ENCODE measurements around the gene CNKSR3.

CNKSR3 gene

DNA sequence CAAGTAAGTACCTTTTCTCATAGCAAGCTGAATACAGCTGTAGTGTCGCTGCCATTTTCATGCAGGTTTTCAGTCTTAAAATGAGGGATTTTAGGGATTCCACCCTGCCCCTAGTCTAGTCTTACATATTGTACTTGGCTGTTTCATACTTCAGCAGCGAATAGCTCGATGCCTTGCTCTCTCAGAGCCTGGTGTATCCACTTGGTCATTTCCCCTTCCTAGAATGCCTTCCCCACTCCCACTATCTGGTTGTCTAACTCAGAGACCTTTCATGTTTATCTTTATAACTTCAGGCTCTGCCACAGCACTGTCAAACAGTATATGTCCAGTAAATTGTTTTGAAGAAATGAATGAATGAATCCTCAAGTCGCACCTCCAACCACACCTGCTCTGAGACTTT is 132.8 kb downstream of the CNKSR3 start:
- no peak for DNase-seq

DNA sequence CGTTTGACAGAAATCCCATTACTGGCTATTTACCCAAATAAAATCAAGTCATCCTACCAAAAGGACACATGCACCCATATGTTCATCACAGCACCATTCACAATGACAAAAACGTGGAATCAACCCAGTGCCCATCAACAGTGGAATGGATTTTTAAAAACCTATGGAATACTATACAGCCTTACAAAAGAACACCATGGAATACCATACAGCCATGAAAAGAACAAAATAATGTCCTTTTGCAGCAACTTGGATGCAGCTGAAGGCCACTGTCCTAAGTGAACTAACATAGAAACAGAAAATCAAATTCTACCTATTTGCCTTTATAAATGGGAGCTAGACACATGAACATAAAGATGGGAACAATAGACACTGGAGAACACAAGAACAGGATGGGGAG is 136.5 kb downstream of the CNKSR3 start:
- no peak for DNase-seq

- no peak for DNase-seq
Measured at GRCh38 chr6:154371281-154371680, 139.2 kb downstream of the CNKSR3 start.

GRCh38 chr6:154370545-154370944 is 139.9 kb downstream of the CNKSR3 start:
- DNase-seq: no peak

GRCh38 chr6:154367839-154368695 is 142.4 kb downstream of the CNKSR3 start:
- DNase-seq: no peak

DNA sequence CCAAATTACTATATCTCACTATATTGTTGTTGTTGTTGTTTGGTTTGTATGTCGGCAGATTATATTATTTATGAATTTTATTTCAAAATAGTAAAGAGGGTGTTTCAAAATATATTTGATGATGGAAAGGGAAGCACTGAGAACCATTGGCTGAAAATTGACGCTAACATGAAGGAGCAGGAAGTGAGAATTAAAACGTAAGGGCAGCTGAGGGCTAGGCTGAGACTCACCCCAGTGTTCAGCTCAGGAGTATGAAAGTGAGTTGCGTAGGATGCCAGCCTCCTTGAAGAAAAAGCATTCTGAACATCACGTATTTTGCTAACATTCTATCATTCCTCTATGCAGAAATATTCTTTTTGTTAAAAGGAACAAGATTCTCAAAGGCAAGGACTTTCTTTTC is 143.1 kb downstream of the CNKSR3 start:
- no peak for DNase-seq

DNA sequence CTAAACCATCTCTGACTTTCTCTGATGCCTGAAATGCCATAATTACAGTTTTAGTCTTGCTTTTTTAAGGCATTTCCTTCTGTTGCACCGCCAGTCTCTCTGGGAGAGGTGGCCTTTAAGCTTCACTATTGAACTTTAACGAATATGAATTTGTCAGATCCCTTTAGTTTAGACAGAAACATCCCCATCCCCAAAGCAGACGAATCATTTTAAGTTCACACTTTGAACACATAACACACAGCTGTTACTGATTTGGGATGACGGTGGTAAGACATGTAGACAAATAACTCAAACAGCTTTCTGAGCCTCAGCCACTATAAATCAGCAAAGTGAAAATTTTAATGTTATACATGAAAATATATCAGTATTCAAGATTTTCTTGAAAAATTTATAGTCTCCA is 146.7 kb downstream of the CNKSR3 start:
- DNase-seq: no peak

DNA sequence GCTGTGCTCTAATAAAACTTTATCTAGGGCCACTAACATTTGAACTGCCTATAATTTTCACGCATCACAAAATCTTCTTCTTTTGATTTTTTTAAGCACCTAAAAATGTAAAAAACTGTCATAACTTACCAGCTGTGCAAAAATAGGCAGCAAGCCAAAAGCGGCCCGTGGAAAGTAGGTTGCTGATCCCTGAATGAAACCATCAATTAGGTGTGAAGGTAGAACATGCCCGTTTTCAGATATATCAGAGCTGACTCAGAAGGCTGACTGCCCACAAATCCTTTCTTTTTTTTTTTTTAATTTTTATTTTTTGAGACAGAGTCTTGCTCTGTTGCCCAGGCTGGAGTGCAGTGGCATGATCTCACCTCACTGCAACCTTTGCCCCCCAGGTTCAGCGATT is 149.0 kb downstream of the CNKSR3 start:
- no peak for DNase-seq

GRCh38 chr6:154360476-154360875 is 150.0 kb downstream of the CNKSR3 start:
- DNase-seq: no peak

- no peak for DNase-seq
Measured at GRCh38 chr6:154359679-154360078, 150.8 kb downstream of the CNKSR3 start.

DNA sequence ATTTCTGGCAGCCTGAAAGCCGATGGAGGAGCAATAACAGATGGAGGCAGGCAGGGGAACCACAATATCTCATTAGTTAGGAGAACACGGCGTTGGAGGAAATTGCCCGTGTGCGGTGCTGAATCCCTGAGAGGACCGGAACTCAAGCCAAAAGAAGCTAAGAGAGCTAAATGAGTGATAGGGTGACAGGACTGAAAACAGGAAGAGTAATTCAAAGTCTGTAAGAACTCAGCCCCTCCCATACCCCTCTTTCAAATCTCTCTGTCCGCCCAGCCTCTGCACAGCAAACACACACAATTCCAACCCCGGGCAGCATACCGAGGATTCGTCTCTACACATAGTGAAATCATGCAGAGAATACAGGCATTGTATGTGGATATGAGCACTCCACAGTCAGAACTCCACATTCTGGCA is 151.3 kb downstream of the CNKSR3 start:
- no peak for DNase-seq

- DNase-seq: no peak
Measured at GRCh38 chr6:154358019-154358545, 152.4 kb downstream of the CNKSR3 start.

DNA sequence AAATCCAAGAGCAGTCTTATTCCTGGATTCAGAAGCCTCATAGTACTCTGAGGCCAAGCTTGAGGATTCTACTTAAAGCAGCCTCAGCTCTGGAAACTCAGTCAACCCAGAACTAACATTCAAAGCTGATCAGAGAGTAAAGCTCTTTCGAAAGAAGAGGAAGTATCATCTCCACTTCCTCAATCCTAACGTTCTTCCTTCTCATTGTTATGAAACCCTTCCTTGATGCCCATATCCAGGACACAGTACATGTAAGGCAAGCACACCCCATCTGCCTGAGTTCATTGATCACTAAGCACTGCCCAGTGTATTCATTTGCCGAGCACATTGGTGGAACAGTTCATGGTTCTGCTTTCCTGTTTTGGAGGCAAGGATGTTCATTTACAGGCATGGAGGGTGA is 153.8 kb downstream of the CNKSR3 start, which contains the start of gene IPCEF1:
Gene IPCEF1 (minus strand): TSS at position 114 of the 400 bp plus-strand sequence. CDS start 90,856 bp downstream, outside the sequence.
- DNase-seq: no peak

DNA sequence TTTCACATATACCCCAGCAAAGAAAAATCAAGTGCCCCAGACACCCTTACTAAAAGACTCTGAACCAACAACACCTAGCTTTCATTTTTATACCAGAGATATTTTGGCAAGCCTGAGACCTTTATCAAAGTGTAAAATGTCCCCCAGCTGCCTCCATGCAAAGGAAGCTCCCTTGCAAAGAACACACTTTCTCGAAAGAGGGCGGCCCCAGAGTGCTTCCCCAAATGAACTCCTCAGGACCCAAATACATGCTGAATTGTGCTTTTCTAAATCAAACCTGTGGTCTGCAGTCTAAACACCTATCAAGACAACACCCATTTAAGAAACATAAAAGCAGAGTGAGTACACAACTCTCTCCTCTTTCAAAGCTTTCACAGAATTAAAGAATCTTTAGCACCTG is 154.4 kb downstream of the CNKSR3 start:
- no peak for DNase-seq

- DNase-seq: no peak
Measured at GRCh38 chr6:154354265-154354777, 156.2 kb downstream of the CNKSR3 start.

DNA sequence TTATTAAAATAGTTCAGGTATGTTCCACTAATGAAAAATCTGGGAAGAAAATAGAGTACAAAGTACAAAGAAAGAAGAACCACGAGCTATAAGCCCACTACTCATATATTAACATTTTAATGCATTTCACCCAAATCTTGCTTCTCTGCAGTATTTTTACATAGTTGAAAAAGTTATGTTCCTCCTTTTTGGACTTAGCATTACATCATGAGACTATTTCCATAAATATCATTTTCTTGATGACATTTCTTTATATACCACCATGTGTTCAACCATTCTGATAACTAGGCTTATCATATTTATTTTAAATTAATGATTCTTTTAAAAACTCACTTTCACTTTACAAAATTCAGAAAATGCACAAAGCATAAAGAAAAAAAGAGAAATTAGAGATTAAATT is 156.9 kb downstream of the CNKSR3 start:
- DNase-seq: no peak

GRCh38 chr6:154352898-154353585 is 157.4 kb downstream of the CNKSR3 start:
- no peak for DNase-seq

- no peak for DNase-seq
Measured at GRCh38 chr6:154350293-154350692, 160.2 kb downstream of the CNKSR3 start.

DNA sequence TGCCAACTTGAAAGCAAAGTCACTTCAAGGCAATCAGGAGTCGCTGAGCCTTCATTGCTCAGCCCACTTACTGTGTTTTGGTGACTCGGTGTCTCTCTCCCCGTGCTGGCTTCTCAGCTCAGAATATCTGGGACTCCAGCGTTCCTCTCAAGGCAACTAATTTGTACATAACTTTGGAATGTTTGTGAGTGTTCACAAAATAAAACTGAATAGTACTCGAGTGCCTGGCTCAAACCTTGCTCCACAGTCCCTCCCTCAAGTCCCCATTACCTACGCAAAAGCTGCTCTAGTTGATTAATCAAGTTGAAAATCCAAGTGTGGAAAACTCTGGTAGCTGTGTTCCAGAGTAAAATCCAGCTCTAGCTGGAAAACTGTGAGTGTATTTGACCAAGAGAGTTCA is 162.5 kb downstream of the CNKSR3 start:
- no peak for DNase-seq

DNA sequence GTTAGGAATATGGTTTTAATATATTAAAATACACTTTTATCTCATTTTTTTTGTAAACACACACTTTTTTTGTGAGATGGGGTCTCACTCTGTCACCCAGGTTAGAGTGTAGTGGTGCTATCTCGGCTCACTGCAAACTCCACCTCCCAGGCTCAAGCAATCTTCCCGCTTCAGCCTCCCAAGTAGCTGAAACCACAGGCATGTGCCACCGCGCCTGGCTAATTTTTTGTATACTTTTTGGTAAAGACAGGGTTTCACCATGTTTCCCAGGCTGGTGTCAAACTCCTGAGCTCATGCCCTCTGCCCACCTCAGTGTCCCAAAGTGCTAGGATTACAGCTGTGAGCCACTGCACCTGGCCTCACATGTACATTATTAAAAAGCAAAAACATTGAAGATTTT is 164.7 kb downstream of the CNKSR3 start:
- no peak for DNase-seq

GRCh38 chr6:154343473-154344308 is 166.8 kb downstream of the CNKSR3 start:
- no peak for DNase-seq

DNA sequence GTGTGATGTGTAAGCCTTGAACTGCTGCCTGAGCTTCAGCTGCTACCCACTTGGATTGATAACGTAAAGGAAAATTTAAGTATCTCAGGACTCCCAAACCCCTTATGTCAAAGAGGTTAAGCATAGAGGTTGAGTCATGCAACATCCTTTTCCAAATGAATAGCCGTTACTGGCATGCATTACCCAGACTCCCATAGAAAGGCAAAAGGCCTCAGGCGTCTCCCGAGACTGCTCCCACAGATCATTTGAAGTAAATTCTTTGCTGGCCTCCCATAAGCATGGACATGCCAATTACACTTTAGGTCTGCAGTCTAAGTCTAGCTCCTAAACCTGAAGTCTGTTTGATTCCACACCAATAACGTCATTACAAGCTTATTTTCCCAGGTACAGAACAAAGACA is 168.6 kb downstream of the CNKSR3 start:
- DNase-seq: no peak

DNA sequence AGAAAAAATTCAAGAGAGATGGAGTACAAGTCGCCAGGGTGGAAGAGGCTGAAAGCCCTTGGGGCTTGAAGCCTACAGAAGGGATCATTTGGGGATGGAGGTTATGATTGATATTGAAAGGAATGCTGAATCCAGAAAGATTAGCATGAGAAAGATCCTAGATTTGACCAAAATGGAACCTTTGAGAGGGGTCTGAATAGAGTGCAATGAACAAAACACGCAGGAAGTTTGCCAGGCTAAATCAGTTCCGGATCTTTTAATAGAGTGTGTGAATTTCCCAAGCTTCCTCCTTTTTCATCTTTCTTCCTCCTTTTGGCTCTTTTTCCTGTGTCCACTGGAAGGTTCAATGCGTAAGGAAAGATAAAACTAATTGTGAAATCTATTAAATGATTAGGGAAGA is 169.1 kb downstream of the CNKSR3 start:
- no peak for DNase-seq

Data from NCI-H1417 treated with DMSO at 0.1 percent for 48 hours (cell line).